Activated CD4-positive, alpha-beta memory T cell treated with anti-CD3 and anti-CD28 coated beads for 36 hours (primary cell): Measurements from ENCODE around the gene SLC12A9. TPM values are rescaled to one million over a fixed set of nuclear protein-coding genes. Genes with fewer than 3 reads are reported as not detected.
A peak's percentile ranks its signal among the peaks of the same experiment; 100 is the strongest.
"Not testable (repeated sequence)": the region's sequence is repeated elsewhere in the genome, so short reads cannot be mapped to it uniquely, and the experiment has no call there.

ENCODE experiments used
- CTCF ChIA-PET: fragments of 350-600 bp; sonication (Branson Sonifier 250); formaldehyde crosslinking; loops from one replicate; lab custom pipeline; 2021; ENCODE audit warnings: antibody characterized with exemption, inconsistent platforms; lab: Charles Lee
- POLR2A ChIA-PET: fragments of 350-600 bp; sonication (Branson Sonifier 250); formaldehyde crosslinking; loops from one replicate; lab custom pipeline; 2021; ENCODE audit warnings: antibody characterized with exemption; lab: Charles Lee
- DNase-seq: peaks from one replicate; pipeline ENCODE4 v3.0.0-alpha.2; 2020
- H3K27ac Mint-ChIP-seq: one replicate; pipeline ENCODE4 v1.8.0; 2021; ENCODE audit warnings: mixed read lengths
- H3K27me3 Mint-ChIP-seq: one replicate; pipeline ENCODE4 v1.8.0; 2021; ENCODE audit warnings: mixed read lengths
- H3K36me3 Mint-ChIP-seq: one replicate; pipeline ENCODE4 v1.8.0; 2021; ENCODE audit warnings: mixed read lengths
- H3K4me1 Mint-ChIP-seq: one replicate; pipeline ENCODE4 v1.8.0; 2021; ENCODE audit warnings: low read depth, mixed read lengths
- H3K4me3 Mint-ChIP-seq: one replicate; pipeline ENCODE4 v1.8.0; 2021; ENCODE audit warnings: mild to moderate bottlenecking, mixed read lengths
- H3K9me3 Mint-ChIP-seq: one replicate; pipeline ENCODE4 v1.8.0; 2021; ENCODE audit warnings: mixed read lengths
- intact Hi-C: fragments of 100-400 bp; cut with micrococcal nuclease; formaldehyde crosslinking; loops from one replicate; pipeline ENCODE4 v1.15.1; 2023
- microRNA-seq: library from miRNA; unstranded; fragments of <30 nt; microRNA quantifications from one replicate; pipeline ENCODE4 v1.2.0, GENCODE V29; 2022; ENCODE audit warnings: borderline number of aligned reads, borderline microRNAs expressed, borderline replicate concordance
- total RNA-seq, 2 experiments: library from RNA; stranded (reverse); gene quantifications; one replicate each; pipeline ENCODE4 v1.2.3, GENCODE V29; 2021

The SLC12A9 gene
- total RNA-seq, 2 experiments from 2014 or later: 17.8 to 18.5 TPM

DNA sequence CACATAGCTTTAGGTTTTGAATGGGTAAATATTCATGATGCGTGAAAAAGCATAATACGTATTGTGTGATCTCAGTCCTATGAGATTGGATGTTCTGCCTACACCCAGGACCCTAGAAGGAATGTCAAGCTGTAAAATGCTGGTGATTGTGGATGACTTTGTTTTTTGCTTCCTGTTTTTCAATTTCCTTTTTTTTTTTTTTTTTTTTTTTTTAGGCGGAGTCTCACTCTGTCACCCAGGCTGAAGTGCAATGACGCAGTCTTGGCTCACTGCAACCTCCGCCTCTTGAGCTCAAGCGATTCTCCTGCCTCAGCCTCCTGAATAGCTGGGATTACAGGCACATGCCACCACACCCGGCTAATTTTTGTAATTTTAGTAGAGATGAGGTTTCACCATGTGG is 57.9 kb downstream of the SLC12A9 start:
- H3K4me3 Mint-ChIP-seq, POLR2A ChIA-PET, H3K27me3 Mint-ChIP-seq, H3K36me3 Mint-ChIP-seq, intact Hi-C loops, H3K27ac Mint-ChIP-seq, H3K4me1 Mint-ChIP-seq, DNase-seq, H3K9me3 Mint-ChIP-seq: not testable (repeated sequence)
- CTCF ChIA-PET: interaction anchor here (0.9 to 1.0 kb wide), 2 partner anchors 16 to 19 kb away, joined by 3 read pairs; no protein-coding TSS in a partner anchor

DNA sequence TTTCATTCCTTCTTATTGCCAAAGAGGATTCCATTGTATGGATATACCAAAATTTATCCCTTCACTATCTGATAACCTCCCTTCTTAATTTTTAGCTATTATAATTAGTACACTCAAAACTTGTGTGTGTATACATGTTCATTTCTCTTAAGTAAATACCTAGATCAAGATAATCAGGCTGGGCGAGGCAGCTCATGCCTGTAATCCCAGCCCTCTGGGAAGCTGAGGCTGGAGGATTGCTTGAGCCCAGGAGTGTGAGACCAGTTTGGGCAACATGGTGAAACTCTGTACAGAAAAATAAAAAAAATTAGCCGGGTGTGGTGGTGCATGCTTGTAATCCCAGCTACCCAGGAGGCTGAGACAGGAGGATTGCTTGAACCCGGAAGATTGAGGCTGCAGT is 59.0 kb downstream of the SLC12A9 start:
- ChIA-PET CTCF (no interaction called here), POLR2A (no interaction called here)
- no peaks in the 10 kb centered on the region for H3K9me3 Mint-ChIP-seq
- no peak overlapping the region for H3K27ac Mint-ChIP-seq
- peaks cover 4% of the 10 kb centered on the region for H3K4me1 Mint-ChIP-seq
- intact Hi-C loops: no loop called here
- no peak for DNase-seq
- H3K36me3 Mint-ChIP-seq: no peaks in the 10 kb centered on the region
- peaks cover 1% of the 10 kb centered on the region for H3K27me3 Mint-ChIP-seq
- no peak overlapping the region for H3K4me3 Mint-ChIP-seq

- DNase-seq: no peak
- POLR2A ChIA-PET: no interaction called here
- no peaks in the 10 kb centered on the region for H3K9me3 Mint-ChIP-seq
- H3K27ac Mint-ChIP-seq: no peak overlapping the region
- H3K4me1 Mint-ChIP-seq: peaks cover 4% of the 10 kb centered on the region
- intact Hi-C loops: no loop called here
- H3K36me3 Mint-ChIP-seq: no peaks in the 10 kb centered on the region
- CTCF ChIA-PET: no interaction called here
- H3K27me3 Mint-ChIP-seq: peaks cover 3% of the 10 kb centered on the region
- no peak overlapping the region for H3K4me3 Mint-ChIP-seq
These were observed 61.8 kb downstream of the SLC12A9 start for GRCh38 chr7:100914208-100914878.

GRCh38 chr7:100914879-100915447 is 62.5 kb downstream of the SLC12A9 start:
- H3K4me3 Mint-ChIP-seq: no peak overlapping the region
- peaks cover 3% of the 10 kb centered on the region for H3K27me3 Mint-ChIP-seq
- H3K27ac Mint-ChIP-seq: no peak overlapping the region
- peak; percentile 27 for DNase-seq
- peaks cover 4% of the 10 kb centered on the region for H3K4me1 Mint-ChIP-seq
- intact Hi-C loops: no loop called here
- ChIA-PET POLR2A (no interaction called here), CTCF (no interaction called here)
- H3K9me3 Mint-ChIP-seq: no peaks in the 10 kb centered on the region
- H3K36me3 Mint-ChIP-seq: no peaks in the 10 kb centered on the region

Small RNA genes lying within 50 kb of the gene (microRNA-seq; reads per million reads assigned to microRNA genes)
- gene MIR6875: not detected

Other genes with a start within 250 kb of the SLC12A9 start
- 10 to 100 TPM; 14.0 to 14.4 TPM for gene MOSPD3, start 240.2 kb upstream of the SLC12A9 start, total RNA-seq
- 1 to 10 TPM; 8.7 to 9.9 TPM for gene TFR2, start 211.2 kb upstream of the SLC12A9 start, total RNA-seq
- gene ACTL6B, start 196.3 kb upstream of the SLC12A9 start, total RNA-seq: not detected
- gene GNB2, start 179.0 kb upstream of the SLC12A9 start, total RNA-seq: 100 to 1,000 TPM; 228 to 231 TPM
- gene GIGYF1, start 158.5 kb upstream of the SLC12A9 start, total RNA-seq: 10 to 100 TPM; 40.2 to 40.5 TPM
- 10 to 100 TPM; 38.7 to 42.2 TPM for gene POP7, start 146.6 kb upstream of the SLC12A9 start, total RNA-seq
- not detected for gene EPO, start 132.2 kb upstream of the SLC12A9 start, total RNA-seq
- gene ZAN, start 119.1 kb upstream of the SLC12A9 start, total RNA-seq: not detected
- 1 to 10 TPM; 2.8 to 3.6 TPM for gene EPHB4, start 25.2 kb upstream of the SLC12A9 start, total RNA-seq
- 10 to 100 TPM; 25.8 to 25.9 TPM for gene TRIP6, start 14.7 kb downstream of the SLC12A9 start, total RNA-seq
- gene SRRT, start 22.4 kb downstream of the SLC12A9 start, total RNA-seq: 100 to 1,000 TPM; 209 to 223 TPM
- gene UFSP1, start 37.0 kb downstream of the SLC12A9 start, total RNA-seq: 1 to 10 TPM; 1.5 to 2.0 TPM
- not detected for gene ACHE, start 43.2 kb downstream of the SLC12A9 start, total RNA-seq
- gene MUC3A, start 96.8 kb downstream of the SLC12A9 start, total RNA-seq: under 1 TPM in 1 of 2 experiments, not detected in 1; 0.29 TPM
- gene MUC12, start 116.9 kb downstream of the SLC12A9 start, total RNA-seq: 1 to 10 TPM in 1 of 2 experiments, under 1 TPM in 1; 0.48 to 1.0 TPM
- gene MUC17, start 167.4 kb downstream of the SLC12A9 start, total RNA-seq: not detected
- 10 to 100 TPM; 42.3 to 44.5 TPM for gene TRIM56, start 232.8 kb downstream of the SLC12A9 start, total RNA-seq